CD4-positive, CD25-positive, alpha-beta regulatory T cell (primary cell): ENCODE results near the gene SETBP1. TPM values are rescaled to one million over a fixed set of nuclear protein-coding genes. Genes with fewer than 3 reads are reported as not detected.

Experiments
- ATAC-seq, 2 donors: fragments of 150-1000 bp; cut with Tn5 transposase; one replicate each; pipeline ENCODE4 v1.10.0; 2021; ENCODE audit warnings: low read depth in 2 of 2, moderate number of reproducible peaks in 2 of 2, moderate library complexity in 1 of 2
- DNase-seq, 3 donors: peaks; one replicate each; pipeline versions ENCODE4 v3.0.0 to v3.0.0-alpha.2; 2012 to 2022; ENCODE audit warnings: mixed read lengths in 1 of 3
- H3K27ac ChIP-seq: one replicate; pipeline ENCODE4 v1.7.0; 2013; ENCODE audit warnings: mild to moderate bottlenecking, low read length; ENCODE audit not compliant: insufficient read depth, poor library complexity, severe bottlenecking
- H3K27me3 ChIP-seq: one replicate; pipeline ENCODE4 v1.7.0; 2013; ENCODE audit warnings: low read length; ENCODE audit not compliant: control insufficient read depth, insufficient read depth
- H3K36me3 ChIP-seq: one replicate; pipeline ENCODE4 v1.7.0; 2013; ENCODE audit warnings: mild to moderate bottlenecking, low read length, moderate library complexity; ENCODE audit not compliant: control insufficient read depth, insufficient read depth
- H3K4me1 ChIP-seq: 2 replicates; pipeline ENCODE4 v1.7.0; 2013; ENCODE audit warnings: mild to moderate bottlenecking, low read length; ENCODE audit not compliant: insufficient read depth, control insufficient read depth, poor library complexity, severe bottlenecking
- H3K4me3 ChIP-seq: one replicate; pipeline ENCODE4 v1.7.0; 2013; ENCODE audit warnings: low read depth, mild to moderate bottlenecking, low read length, moderate library complexity
- H3K9me3 ChIP-seq, 2 experiments: 1 replicate in 1 of 2; 2 replicates in 1 of 2; pipeline ENCODE4 v1.7.0; 2013; ENCODE audit warnings: low read length in 2 of 2, mild to moderate bottlenecking in 1 of 2, moderate library complexity in 1 of 2; ENCODE audit not compliant: control insufficient read depth in 2 of 2
- H3K27ac Mint-ChIP-seq, 3 donors: one replicate each; pipeline ENCODE4 v1.8.0; 2020 to 2022; ENCODE audit warnings: mild to moderate bottlenecking in 3 of 3, mixed read lengths in 3 of 3, moderate library complexity in 2 of 3
- H3K27me3 Mint-ChIP-seq: one replicate; pipeline ENCODE4 v1.8.0; 2022; ENCODE audit warnings: mild to moderate bottlenecking, mixed read lengths
- H3K36me3 Mint-ChIP-seq: one replicate; pipeline ENCODE4 v1.8.0; 2020; ENCODE audit warnings: mixed read lengths
- H3K4me1 Mint-ChIP-seq, 4 donors: one replicate each; pipeline ENCODE4 v1.8.0; 2020 to 2022; ENCODE audit warnings: mixed read lengths in 4 of 4, mild to moderate bottlenecking in 1 of 4
- H3K4me3 Mint-ChIP-seq, 4 donors: one replicate each; pipeline ENCODE4 v1.8.0; 2020 to 2022; ENCODE audit warnings: mild to moderate bottlenecking in 4 of 4, mixed read lengths in 4 of 4, moderate library complexity in 3 of 4
- H3K9me3 Mint-ChIP-seq, 7 donors: one replicate each; pipeline ENCODE4 v1.8.0; 2020 to 2022; ENCODE audit warnings: mixed read lengths in 7 of 7, mild to moderate bottlenecking in 3 of 7, moderate library complexity in 2 of 7
- polyA plus RNA-seq, 4 donors: library from polyadenylated mRNA; unstranded; fragments of 300-500 nt; fragmentation: Illumina TruSeq; gene quantifications; one replicate each; pipeline ENCODE4 v1.2.3, GENCODE V29; 2021
- total RNA-seq: library from RNA; stranded (reverse); gene quantifications from one replicate; pipeline ENCODE4 v1.2.3, GENCODE V29; 2022

SETBP1 gene
- total and polyA plus RNA-seq, 5 donors from 2014 or later: 0.32 to 1.6 (median 0.38) TPM; not detected in 2

- H3K4me3 Mint-ChIP-seq: no peak overlapping the region
- ATAC-seq (no peak), DNase-seq (no peak)
- Histone ChIP-seq H3K27me3 (peaks cover 9% of the 10 kb centered on the region), H3K4me3 (no peak overlapping the region), H3K27ac (no peak overlapping the region), H3K36me3 (no peaks in the 10 kb centered on the region), H3K9me3 (no peaks in the 10 kb centered on the region), H3K4me1 (no peaks in the 10 kb centered on the region)
- no peaks in the 10 kb centered on the region for H3K27me3 Mint-ChIP-seq
- H3K27ac Mint-ChIP-seq: no peak overlapping the region
- no peaks in the 10 kb centered on the region for H3K4me1 Mint-ChIP-seq
- H3K9me3 Mint-ChIP-seq: peaks cover 0 to 3% (median 1%) of the 10 kb centered on the region in 7 donors
- H3K36me3 Mint-ChIP-seq: no peaks in the 10 kb centered on the region
Observed at GRCh38 chr18:44904768-44905167, 224.1 kb downstream of the SETBP1 start.

- no peaks in the 10 kb centered on the region for H3K4me1 ChIP-seq
- Mint-ChIP-seq H3K9me3 (peaks cover 0 to 3% (median 1%) of the 10 kb centered on the region in 7 donors), H3K27ac (no peak overlapping the region), H3K27me3 (no peaks in the 10 kb centered on the region), H3K4me3 (no peak overlapping the region), H3K36me3 (no peaks in the 10 kb centered on the region), H3K4me1 (peaks cover 0 to 2% (median 0%) of the 10 kb centered on the region in 4 donors)
- H3K4me3 ChIP-seq: no peak overlapping the region
- no peak overlapping the region for H3K27ac ChIP-seq
- no peaks in the 10 kb centered on the region for H3K36me3 ChIP-seq
- no peaks in the 10 kb centered on the region for H3K9me3 ChIP-seq
- DNase-seq (no peak), ATAC-seq (no peak)
- peaks cover 6% of the 10 kb centered on the region for H3K27me3 ChIP-seq
Observed at GRCh38 chr18:44909191-44909719, 228.6 kb downstream of the SETBP1 start.

GRCh38 chr18:44911260-44911659 is 230.6 kb downstream of the SETBP1 start:
- H3K4me1 ChIP-seq: no peaks in the 10 kb centered on the region
- Mint-ChIP-seq H3K27ac (no peak overlapping the region), H3K9me3 (peaks cover 0 to 2% (median 0%) of the 10 kb centered on the region in 7 donors), H3K27me3 (peaks cover 4% of the 10 kb centered on the region), H3K36me3 (no peaks in the 10 kb centered on the region), H3K4me3 (no peak overlapping the region), H3K4me1 (peaks cover 0 to 2% (median 0%) of the 10 kb centered on the region in 4 donors)
- no peak for DNase-seq
- peaks cover 6% of the 10 kb centered on the region for H3K27me3 ChIP-seq
- no peak overlapping the region for H3K27ac ChIP-seq
- ATAC-seq: no peak
- no peaks in the 10 kb centered on the region for H3K36me3 ChIP-seq
- no peaks in the 10 kb centered on the region for H3K9me3 ChIP-seq
- H3K4me3 ChIP-seq: no peak overlapping the region

GRCh38 chr18:44911773-44912172 is 231.1 kb downstream of the SETBP1 start:
- H3K4me3 Mint-ChIP-seq: no peak overlapping the region
- no peak for DNase-seq
- peaks cover 0 to 2% (median 0%) of the 10 kb centered on the region in 4 donors for H3K4me1 Mint-ChIP-seq
- H3K27ac Mint-ChIP-seq: no peak overlapping the region
- H3K36me3 ChIP-seq: no peaks in the 10 kb centered on the region
- no peak overlapping the region for H3K27ac ChIP-seq
- peaks cover 6% of the 10 kb centered on the region for H3K27me3 ChIP-seq
- no peak overlapping the region for H3K4me3 ChIP-seq
- H3K36me3 Mint-ChIP-seq: no peaks in the 10 kb centered on the region
- no peak for ATAC-seq
- no peaks in the 10 kb centered on the region for H3K9me3 ChIP-seq
- H3K27me3 Mint-ChIP-seq: peaks cover 4% of the 10 kb centered on the region
- no peaks in the 10 kb centered on the region for H3K4me1 ChIP-seq
- H3K9me3 Mint-ChIP-seq: peaks cover 0 to 2% (median 0%) of the 10 kb centered on the region in 7 donors

- no peak for ATAC-seq
- Mint-ChIP-seq H3K27ac (no peak overlapping the region), H3K27me3 (peaks cover 4% of the 10 kb centered on the region), H3K9me3 (peaks cover 0 to 1% (median 0%) of the 10 kb centered on the region in 7 donors), H3K4me1 (peaks cover 0 to 2% (median 0%) of the 10 kb centered on the region in 4 donors), H3K36me3 (no peaks in the 10 kb centered on the region), H3K4me3 (no peak overlapping the region)
- H3K27me3 ChIP-seq: peaks cover 3% of the 10 kb centered on the region
- H3K4me3 ChIP-seq: no peak overlapping the region
- H3K36me3 ChIP-seq: no peaks in the 10 kb centered on the region
- no peak overlapping the region for H3K27ac ChIP-seq
- DNase-seq: no peak
- no peaks in the 10 kb centered on the region for H3K4me1 ChIP-seq
- H3K9me3 ChIP-seq: no peaks in the 10 kb centered on the region
Observed at GRCh38 chr18:44912740-44913478, 232.2 kb downstream of the SETBP1 start.

GRCh38 chr18:44914028-44914427 is 233.3 kb downstream of the SETBP1 start:
- H3K27ac ChIP-seq: no peak overlapping the region
- H3K4me1 ChIP-seq: no peaks in the 10 kb centered on the region
- H3K27me3 ChIP-seq: peaks cover 2% of the 10 kb centered on the region
- Mint-ChIP-seq H3K27ac (no peak overlapping the region), H3K36me3 (no peaks in the 10 kb centered on the region), H3K4me3 (no peak overlapping the region), H3K27me3 (peaks cover 4% of the 10 kb centered on the region), H3K4me1 (peaks cover 0 to 2% (median 0%) of the 10 kb centered on the region in 4 donors), H3K9me3 (no peaks in the 10 kb centered on the region)
- DNase-seq: no peak
- H3K9me3 ChIP-seq: no peaks in the 10 kb centered on the region
- H3K4me3 ChIP-seq: no peak overlapping the region
- ATAC-seq: no peak
- no peaks in the 10 kb centered on the region for H3K36me3 ChIP-seq

- Mint-ChIP-seq H3K36me3 (no peaks in the 10 kb centered on the region), H3K4me3 (no peak overlapping the region), H3K27ac (no peak overlapping the region), H3K9me3 (no peaks in the 10 kb centered on the region), H3K4me1 (peaks cover 0 to 2% (median 0%) of the 10 kb centered on the region in 4 donors), H3K27me3 (peaks cover 4% of the 10 kb centered on the region)
- Histone ChIP-seq H3K27me3 (no peaks in the 10 kb centered on the region), H3K4me1 (no peaks in the 10 kb centered on the region), H3K36me3 (no peaks in the 10 kb centered on the region), H3K9me3 (no peaks in the 10 kb centered on the region), H3K4me3 (no peak overlapping the region), H3K27ac (no peak overlapping the region)
- ATAC-seq (no peak), DNase-seq (no peak)
Observed at GRCh38 chr18:44915213-44915612, 234.5 kb downstream of the SETBP1 start.

- peaks cover 0 to 2% (median 0%) of the 10 kb centered on the region in 4 donors for H3K4me1 Mint-ChIP-seq
- no peaks in the 10 kb centered on the region for H3K36me3 Mint-ChIP-seq
- Histone ChIP-seq H3K9me3 (no peaks in the 10 kb centered on the region), H3K4me3 (no peak overlapping the region), H3K27me3 (no peaks in the 10 kb centered on the region), H3K36me3 (no peaks in the 10 kb centered on the region), H3K4me1 (no peaks in the 10 kb centered on the region), H3K27ac (no peak overlapping the region)
- no peak for ATAC-seq
- no peak overlapping the region for H3K4me3 Mint-ChIP-seq
- no peak for DNase-seq
- peaks cover 4% of the 10 kb centered on the region for H3K27me3 Mint-ChIP-seq
- H3K27ac Mint-ChIP-seq: no peak overlapping the region
- no peaks in the 10 kb centered on the region for H3K9me3 Mint-ChIP-seq
Observed at GRCh38 chr18:44915661-44916060, 235.0 kb downstream of the SETBP1 start.
